ES-I3 (cell line): ENCODE measurements around the gene PRKD1.

Source experiments
- H3K36me3 ChIP-seq: 2 replicates; pipeline ENCODE4 v1.6.1; 2013; ENCODE audit warnings: mild to moderate bottlenecking, low read length, control low read depth, moderate library complexity; ENCODE audit not compliant: insufficient read depth
- H3K4me1 ChIP-seq: 2 replicates; pipeline ENCODE4 v1.6.1; 2013; ENCODE audit warnings: mild to moderate bottlenecking, control low read depth, low read length; ENCODE audit not compliant: insufficient read depth
- H3K9ac ChIP-seq: 2 replicates; pipeline ENCODE4 v1.6.1; 2013; ENCODE audit warnings: low read depth, mild to moderate bottlenecking, low read length, moderate library complexity
- H3K9me3 ChIP-seq: 2 replicates; pipeline ENCODE4 v1.6.1; 2013; ENCODE audit warnings: mild to moderate bottlenecking, low read length, moderate library complexity; ENCODE audit not compliant: control insufficient read depth, insufficient read depth

The PRKD1 gene

DNA sequence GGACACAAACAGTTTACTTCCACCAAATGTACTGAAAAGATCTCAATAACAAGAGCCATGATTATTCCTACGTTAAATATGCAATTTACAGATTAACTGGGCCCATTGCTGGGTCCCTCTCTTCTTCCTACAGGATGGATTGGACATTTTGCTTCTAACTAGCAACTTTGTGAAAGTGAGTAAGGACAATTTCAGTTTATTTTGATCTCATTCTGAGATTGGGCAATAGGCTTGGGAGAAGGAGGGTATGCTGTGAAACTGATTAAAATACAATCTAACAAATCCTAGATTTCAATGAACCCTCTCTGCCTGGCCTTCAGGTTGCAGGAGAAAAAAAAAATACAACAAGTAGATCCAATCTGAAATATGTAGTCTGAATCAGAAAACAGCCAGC lies 121.5 kb downstream of the PRKD1 start:
- Histone ChIP-seq H3K9ac (no peak overlapping the region), H3K9me3 (no peaks in the 10 kb centered on the region), H3K4me1 (peaks cover 14% of the 10 kb centered on the region; the same call in 1 of the 2 replicates), H3K36me3 (no peaks in the 10 kb centered on the region)

DNA sequence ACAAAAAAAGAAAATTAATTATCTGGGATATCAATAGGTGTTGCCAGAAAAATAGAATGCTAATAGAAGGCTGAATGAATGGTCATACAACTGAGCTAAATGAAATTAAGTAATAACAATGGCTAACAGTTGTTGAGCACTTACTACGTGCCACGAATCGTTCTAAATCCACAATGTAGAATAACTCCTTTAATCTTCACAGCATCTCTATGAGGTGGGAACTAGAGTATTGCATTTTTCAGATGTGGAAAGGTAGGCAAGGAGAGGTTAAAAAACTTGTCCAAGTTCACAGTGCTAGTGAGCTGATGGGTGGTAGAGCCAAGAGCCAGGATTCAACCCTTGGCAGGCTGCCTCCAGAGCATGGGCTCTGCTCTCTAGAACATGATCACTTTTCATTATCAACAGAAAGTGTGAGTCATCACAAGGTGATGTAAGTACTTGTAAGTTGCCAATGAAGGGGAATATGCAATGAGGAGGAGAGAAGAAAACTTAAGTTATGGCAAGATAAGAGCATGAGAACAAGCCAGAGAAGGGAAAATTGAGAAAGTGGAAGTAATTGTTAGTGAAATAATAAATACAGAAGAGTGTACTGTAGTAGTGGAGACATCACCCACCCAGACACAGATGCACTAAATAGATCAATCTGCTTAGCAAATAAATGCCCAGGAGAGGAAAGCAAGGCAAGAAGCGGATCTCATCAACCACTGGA lies 122.1 kb downstream of the PRKD1 start:
- Histone ChIP-seq H3K36me3 (no peaks in the 10 kb centered on the region), H3K4me1 (peaks cover 14% of the 10 kb centered on the region; the same call in 1 of the 2 replicates)

DNA sequence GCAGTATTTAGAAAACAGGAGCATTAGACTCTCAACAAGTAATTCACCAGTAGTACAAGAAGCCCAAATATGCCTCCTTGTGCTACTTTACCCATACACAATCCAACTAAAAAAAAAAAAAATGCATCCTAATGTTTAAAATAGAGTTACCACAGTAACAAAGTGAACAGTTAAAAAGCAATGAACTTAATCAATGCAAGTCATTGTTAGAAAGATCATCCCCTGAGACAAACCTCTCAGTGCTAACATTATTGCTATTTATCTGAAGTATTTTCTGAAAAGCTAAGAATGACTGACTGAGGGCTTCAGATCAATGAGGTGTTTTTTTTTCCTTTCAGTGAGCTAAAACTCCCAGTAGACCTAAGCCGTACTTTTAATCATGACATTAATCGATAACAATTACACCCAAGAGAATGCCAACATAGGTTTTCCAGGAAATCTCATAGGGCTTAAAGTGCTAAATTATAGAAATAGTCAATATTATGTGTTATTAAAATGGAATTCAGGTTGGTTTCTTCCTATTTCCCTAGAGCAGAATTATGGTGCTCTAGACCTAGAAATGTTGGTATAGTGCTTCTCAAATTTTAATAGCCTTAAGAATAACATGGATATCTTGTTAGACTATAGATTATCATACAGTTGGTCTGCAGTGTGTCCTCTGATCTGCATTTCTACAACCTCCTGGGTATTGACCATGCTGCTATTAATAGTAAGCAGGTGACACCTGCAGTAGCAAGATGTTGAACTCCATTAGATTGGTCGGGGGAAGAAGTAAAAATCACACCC lies 123.0 kb downstream of the PRKD1 start:
- H3K36me3 ChIP-seq = no peaks in the 10 kb centered on the region
- H3K9ac ChIP-seq = no peak overlapping the region
- H3K4me1 ChIP-seq = peaks cover 14% of the 10 kb centered on the region; the same call in 1 of the 2 replicates
- H3K9me3 ChIP-seq = no peaks in the 10 kb centered on the region

More for the DNA sequence above, 122.1 kb downstream of the PRKD1 start:
- Histone ChIP-seq H3K9me3 (no peaks in the 10 kb centered on the region), H3K9ac (no peak overlapping the region)

DNA sequence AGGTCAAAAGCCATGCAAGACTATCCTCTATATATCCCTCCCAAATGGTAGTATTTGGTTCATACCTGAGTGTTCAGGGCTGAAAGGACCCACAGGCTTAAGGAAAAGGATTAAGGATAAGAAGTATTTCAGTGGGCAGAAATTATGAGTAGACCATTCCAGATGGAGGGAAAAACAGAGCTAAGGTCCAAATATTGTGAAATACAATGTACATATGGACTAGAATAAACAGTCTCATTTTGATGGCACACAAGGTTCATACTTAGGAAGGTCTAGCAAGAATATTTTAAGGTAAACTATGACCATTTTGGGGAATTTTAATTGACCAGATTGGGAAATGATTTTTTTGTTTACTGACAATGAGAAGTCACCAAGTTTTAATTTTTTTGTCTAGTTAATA lies 124.6 kb downstream of the PRKD1 start:
- Histone ChIP-seq H3K4me1 (peaks cover 14% of the 10 kb centered on the region; the same call in 1 of the 2 replicates), H3K36me3 (no peaks in the 10 kb centered on the region), H3K9ac (no peak overlapping the region), H3K9me3 (no peaks in the 10 kb centered on the region)

DNA sequence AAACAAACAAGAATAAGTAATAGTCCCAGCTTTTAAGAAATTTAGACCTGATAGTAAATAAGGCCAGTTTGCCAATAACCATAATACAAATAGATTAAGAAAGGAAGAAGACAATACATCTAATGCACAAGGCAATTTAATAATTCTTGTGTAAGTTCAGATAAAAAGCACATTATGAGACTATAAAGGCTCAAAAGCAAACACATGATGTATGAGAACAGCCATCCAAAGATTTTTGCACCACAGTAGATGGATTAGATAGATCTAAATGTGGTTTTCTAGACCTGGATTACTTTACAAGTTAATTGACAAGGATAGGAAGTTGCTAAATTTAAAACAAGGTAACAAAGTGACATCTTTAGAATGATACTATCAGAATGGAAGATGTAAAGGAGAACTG lies 125.4 kb downstream of the PRKD1 start:
- Histone ChIP-seq H3K9me3 (no peaks in the 10 kb centered on the region), H3K9ac (no peak overlapping the region), H3K36me3 (no peaks in the 10 kb centered on the region)

DNA sequence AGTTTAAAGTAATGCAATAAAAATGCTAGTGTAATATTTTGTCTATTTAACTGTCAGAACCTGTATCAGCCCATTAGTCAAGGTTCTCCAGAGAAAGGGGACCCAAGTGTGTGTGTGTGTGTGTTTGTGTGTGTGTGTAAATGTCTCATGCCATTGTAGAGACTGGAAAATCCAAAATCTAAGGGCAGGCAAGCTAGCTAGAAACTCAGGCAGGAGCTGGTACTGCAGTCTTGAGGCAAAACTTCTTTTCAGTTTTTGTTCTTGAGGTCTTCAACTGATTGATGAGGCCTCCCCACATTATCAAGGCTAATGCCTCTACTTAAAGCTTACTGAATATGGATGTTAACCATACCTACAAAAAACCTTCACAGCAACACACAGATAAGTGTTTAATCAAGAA lies 126.7 kb downstream of the PRKD1 start:
- Histone ChIP-seq H3K36me3 (no peaks in the 10 kb centered on the region), H3K9me3 (no peaks in the 10 kb centered on the region), H3K9ac (no peak overlapping the region), H3K4me1 (peaks cover 5% of the 10 kb centered on the region; the same call in 1 of the 2 replicates)

More for the DNA sequence above, 125.4 kb downstream of the PRKD1 start:
- H3K4me1 ChIP-seq = peaks cover 14% of the 10 kb centered on the region; the same call in 1 of the 2 replicates

DNA sequence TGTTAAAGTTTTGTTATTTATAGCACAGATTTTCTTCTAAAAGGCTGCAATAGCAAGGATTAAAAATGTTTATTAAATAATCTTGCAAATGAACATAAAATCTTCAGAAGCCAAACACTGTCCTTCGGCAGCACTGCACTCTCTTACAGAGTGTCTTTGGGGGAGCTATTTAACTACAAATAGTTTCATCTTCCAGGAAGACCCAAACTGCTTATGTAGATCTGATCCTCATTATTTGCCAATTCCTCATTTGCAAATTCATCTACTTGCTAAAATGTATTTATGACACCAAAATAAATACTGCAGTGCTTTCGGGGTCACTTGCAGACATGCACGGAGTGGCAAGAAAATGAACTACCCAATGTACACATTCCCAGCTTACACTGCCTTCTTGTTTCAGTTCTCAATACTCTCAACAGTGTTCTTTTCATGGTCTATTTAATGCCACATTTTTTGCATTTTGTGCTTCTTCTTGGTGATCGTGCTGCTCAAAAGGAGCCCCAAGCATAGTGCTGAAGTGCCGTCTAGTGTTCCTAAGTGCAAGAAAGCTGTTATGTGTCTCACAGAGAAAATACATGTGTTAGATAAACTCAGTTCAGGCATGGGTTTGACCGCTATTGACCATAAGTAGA lies 128.1 kb downstream of the PRKD1 start:
- Histone ChIP-seq H3K4me1 (no peaks in the 10 kb centered on the region), H3K9me3 (no peaks in the 10 kb centered on the region), H3K36me3 (no peaks in the 10 kb centered on the region), H3K9ac (no peak overlapping the region)

DNA sequence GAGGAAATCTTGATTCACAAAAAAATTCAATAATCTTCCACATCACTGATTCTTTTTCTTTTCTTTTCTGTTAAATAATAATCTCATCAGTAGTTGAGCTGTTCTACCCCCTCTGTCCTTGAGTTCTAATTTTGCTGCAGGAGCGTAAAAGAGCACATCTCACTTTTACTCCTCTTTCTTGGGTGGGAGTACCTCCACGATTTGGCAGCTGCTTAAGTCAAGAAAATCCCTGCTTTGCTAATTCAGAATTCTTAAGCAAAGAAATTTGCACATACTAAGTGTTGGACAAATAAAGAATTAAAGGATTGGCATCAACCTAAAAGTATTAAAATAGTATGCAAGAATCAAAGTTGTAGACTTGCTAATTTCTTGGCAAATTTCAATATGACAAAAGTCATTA lies 128.8 kb downstream of the PRKD1 start:
- Histone ChIP-seq H3K36me3 (no peaks in the 10 kb centered on the region), H3K9me3 (no peaks in the 10 kb centered on the region), H3K9ac (no peak overlapping the region), H3K4me1 (no peaks in the 10 kb centered on the region)

DNA sequence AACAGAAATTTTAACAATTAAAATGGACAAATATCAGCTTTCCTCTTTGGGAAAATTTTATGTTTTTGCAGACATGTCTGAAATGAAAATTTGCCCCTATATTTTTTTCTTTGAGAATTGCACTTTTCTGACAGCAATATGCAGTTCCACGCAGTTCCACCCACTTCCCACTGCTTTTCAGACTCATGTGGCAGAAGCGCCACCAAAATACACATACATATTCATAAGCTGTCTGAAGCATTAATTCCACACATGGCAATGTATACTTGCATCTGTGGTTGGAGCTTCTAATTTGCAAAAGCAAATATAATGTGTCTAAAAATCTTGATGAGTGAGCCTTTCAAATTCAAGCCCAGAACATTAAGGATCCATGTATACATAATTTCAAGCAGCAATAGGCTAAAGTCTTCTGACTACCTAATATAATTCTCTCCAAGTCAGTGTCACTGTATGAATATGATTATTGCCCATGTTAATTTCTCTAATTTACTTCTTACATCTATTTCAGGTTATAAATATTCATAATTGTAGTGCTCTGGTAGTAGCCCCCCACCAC lies 129.5 kb downstream of the PRKD1 start:
- H3K9me3 ChIP-seq = no peaks in the 10 kb centered on the region
- H3K4me1 ChIP-seq = no peaks in the 10 kb centered on the region
- no peaks in the 10 kb centered on the region for H3K36me3 ChIP-seq
- no peak overlapping the region for H3K9ac ChIP-seq

DNA sequence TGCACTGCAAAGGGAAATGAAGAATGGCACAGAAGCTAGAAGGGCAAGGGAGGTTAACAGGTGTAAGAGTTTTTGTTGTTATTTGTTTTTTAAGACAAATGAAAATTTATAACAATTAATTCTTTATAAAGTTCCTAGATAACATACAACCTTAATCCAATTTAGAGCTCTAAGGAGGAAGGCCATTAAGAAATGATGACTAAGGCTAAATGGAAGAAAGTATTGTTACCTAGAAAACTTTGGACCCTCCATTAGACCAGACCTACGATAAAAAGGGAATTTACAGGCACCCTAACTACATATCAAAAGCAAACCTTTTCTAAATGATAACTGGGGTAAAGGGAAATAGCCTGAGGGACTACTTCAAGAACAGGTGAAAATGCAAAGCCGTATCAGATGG lies 130.8 kb downstream of the PRKD1 start:
- no peaks in the 10 kb centered on the region for H3K4me1 ChIP-seq
- H3K9me3 ChIP-seq = no peaks in the 10 kb centered on the region
- H3K36me3 ChIP-seq = no peaks in the 10 kb centered on the region
- H3K9ac ChIP-seq = no peak overlapping the region

DNA sequence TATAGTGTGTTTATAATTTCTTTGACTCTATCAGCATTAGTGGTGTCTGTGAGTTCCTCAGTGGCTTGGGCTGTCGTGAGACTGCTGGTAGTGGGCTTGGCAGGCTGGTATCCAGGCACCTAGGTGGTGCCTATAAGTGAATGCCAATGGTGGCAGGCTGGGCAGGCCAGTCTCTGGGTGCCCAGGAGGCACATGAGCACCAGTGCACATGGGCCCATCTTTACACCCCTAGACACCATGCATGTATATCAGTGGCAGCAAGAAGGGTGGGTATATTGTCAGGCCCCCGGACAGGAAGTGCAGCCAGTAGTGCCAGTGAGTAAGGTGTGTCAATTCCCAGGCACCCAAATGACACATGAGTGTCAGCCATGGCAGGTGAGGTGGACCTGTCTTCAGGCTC lies 138.2 kb downstream of the PRKD1 start:
- Histone ChIP-seq H3K9ac (no peak overlapping the region), H3K9me3 (no peaks in the 10 kb centered on the region), H3K36me3 (no peaks in the 10 kb centered on the region), H3K4me1 (no peaks in the 10 kb centered on the region)

DNA sequence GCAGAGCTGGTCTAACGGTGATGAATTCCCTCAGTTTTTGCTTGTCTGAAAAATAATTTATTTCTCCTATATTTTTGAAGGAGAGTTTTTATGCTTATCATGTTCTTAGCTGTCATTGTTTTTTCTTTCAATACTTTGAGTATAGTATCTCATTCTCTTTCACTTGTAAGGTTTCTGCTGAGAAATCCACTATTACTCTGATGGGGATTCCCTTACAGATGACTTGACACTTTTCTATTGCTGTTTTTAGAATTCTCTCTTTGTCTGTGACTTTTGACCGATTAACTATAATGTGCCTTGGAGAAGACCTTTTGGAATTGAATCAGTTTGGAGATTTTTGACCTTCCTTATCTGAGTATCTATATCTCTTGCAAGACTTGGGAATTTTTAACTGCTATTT lies 139.6 kb downstream of the PRKD1 start:
- no peaks in the 10 kb centered on the region for H3K9me3 ChIP-seq
- H3K9ac ChIP-seq = no peak overlapping the region
- H3K36me3 ChIP-seq = no peaks in the 10 kb centered on the region
- no peaks in the 10 kb centered on the region for H3K4me1 ChIP-seq

DNA sequence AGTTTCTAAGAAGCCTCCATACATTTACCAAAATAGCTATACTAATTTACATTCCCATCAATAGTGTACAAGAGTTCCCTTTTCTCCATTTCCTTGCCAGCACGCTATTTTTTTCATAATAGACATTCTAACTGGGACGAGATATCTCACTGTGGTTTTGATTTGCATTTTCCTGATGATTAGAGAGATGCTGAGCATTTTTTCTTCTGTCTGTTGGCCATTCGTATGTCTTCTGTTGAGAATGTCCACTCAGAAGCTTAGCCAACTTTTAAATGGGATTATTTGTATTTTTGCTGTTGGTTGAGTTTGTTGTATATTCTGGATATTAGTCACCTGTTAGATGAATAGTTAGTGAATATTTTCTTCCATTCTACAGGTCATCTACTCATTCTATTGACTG lies 144.1 kb downstream of the PRKD1 start:
- Histone ChIP-seq H3K9me3 (no peaks in the 10 kb centered on the region), H3K9ac (no peak overlapping the region), H3K4me1 (no peaks in the 10 kb centered on the region), H3K36me3 (no peaks in the 10 kb centered on the region)

DNA sequence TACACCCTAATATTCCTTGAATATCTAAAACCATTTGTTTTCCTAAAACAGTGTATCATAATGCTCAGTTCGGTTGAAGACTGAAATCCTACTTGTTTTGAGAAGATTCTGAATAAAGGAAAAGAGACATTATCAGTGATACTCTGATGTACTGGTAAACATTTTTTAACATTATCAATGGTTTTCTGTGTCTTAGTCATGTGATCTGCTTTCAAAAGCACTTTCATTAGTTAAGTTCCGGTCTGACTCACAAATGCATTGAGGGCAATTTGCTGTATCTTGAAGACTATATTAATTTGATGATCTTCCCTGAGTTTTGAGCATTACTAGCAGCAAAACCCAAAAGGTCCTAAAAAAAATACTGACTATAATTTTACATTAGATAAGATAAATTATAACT lies 145.6 kb downstream of the PRKD1 start:
- H3K9ac ChIP-seq = no peak overlapping the region
- H3K4me1 ChIP-seq = no peaks in the 10 kb centered on the region
- H3K9me3 ChIP-seq = no peaks in the 10 kb centered on the region
- no peaks in the 10 kb centered on the region for H3K36me3 ChIP-seq
